Mesendoderm (in vitro differentiated cells): ENCODE measurements around the gene IL3.

Experiments used
- DNase-seq: peaks from one replicate; pipeline ENCODE4 v3.0.0; 2013
- H2AK5ac ChIP-seq: 2 replicates; pipeline ENCODE4 v1.6.1; 2013; ENCODE audit warnings: low read length, inconsistent platforms
- H2BK120ac ChIP-seq: 2 replicates; pipeline ENCODE4 v1.6.1; 2013; ENCODE audit warnings: low read depth, mild to moderate bottlenecking, low read length, moderate library complexity, mixed read lengths
- H2BK15ac ChIP-seq: replicated peaks from 2 replicates; pipeline ENCODE4 v1.6.1; 2013; ENCODE audit warnings: low read depth, mild to moderate bottlenecking, moderate library complexity
- H2BK5ac ChIP-seq: 2 replicates; pipeline ENCODE4 v1.6.1; 2013; ENCODE audit warnings: low read length, inconsistent platforms
- H3K18ac ChIP-seq: 2 replicates; pipeline ENCODE4 v1.6.1; 2013; ENCODE audit warnings: mild to moderate bottlenecking, low read length, mixed read lengths
- H3K23ac ChIP-seq: one replicate; pipeline ENCODE4 v1.6.1; 2013; ENCODE audit warnings: low read length
- H3K27ac ChIP-seq: 2 replicates; pipeline ENCODE4 v1.5.1; 2013; ENCODE audit warnings: low read depth, mild to moderate bottlenecking, inconsistent platforms, low read length, moderate library complexity
- H3K27me3 ChIP-seq: 2 replicates; pipeline ENCODE4 v1.6.1; 2013; ENCODE audit warnings: low read length, control low read depth, mild to moderate bottlenecking, inconsistent platforms; ENCODE audit not compliant: insufficient read depth, poor library complexity
- H3K36me3 ChIP-seq: 2 replicates; pipeline ENCODE4 v1.6.1; 2013; ENCODE audit warnings: low read length, inconsistent platforms; ENCODE audit not compliant: control insufficient read depth, insufficient read depth
- H3K4ac ChIP-seq: one replicate; pipeline ENCODE4 v1.6.1; 2013; ENCODE audit warnings: low read depth, mild to moderate bottlenecking, low read length, moderate library complexity
- H3K4me1 ChIP-seq: 2 replicates; pipeline ENCODE4 v1.6.1; 2013; ENCODE audit warnings: low read depth, low read length, inconsistent platforms; ENCODE audit not compliant: control insufficient read depth
- H3K4me2 ChIP-seq: 2 replicates; pipeline ENCODE4 v1.6.1; 2013; ENCODE audit warnings: low read length
- H3K4me3 ChIP-seq: 2 replicates; pipeline ENCODE4 v1.5.1; 2013; ENCODE audit warnings: mild to moderate bottlenecking, low read length
- H3K56ac ChIP-seq: one replicate; pipeline ENCODE4 v1.6.1; 2013; ENCODE audit warnings: low read length
- H3K79me1 ChIP-seq: 2 replicates; pipeline ENCODE4 v1.6.1; 2013; ENCODE audit warnings: low read length, inconsistent platforms
- H3K79me2 ChIP-seq: 2 replicates; pipeline ENCODE4 v1.6.1; 2013; ENCODE audit warnings: mild to moderate bottlenecking, low read length; ENCODE audit not compliant: control insufficient read depth, insufficient read depth
- H3K9ac ChIP-seq: 2 replicates; pipeline ENCODE4 v1.6.1; 2013; ENCODE audit warnings: low read length, inconsistent platforms
- H4K5ac ChIP-seq: one replicate; pipeline ENCODE4 v1.6.1; 2013; ENCODE audit warnings: low read length
- H4K8ac ChIP-seq: one replicate; pipeline ENCODE4 v1.6.1; 2013; ENCODE audit warnings: low read depth, mild to moderate bottlenecking, control low read depth, low read length, moderate library complexity
- WGBS: extraction: QIAGEN DNeasy Blood & Tissue Kit; methylation state at CpG from one replicate; pipeline ENCODE4 v1.1.7; 2013; ENCODE audit warnings: low lambda C conversion rate, missing lambda C conversion rate; ENCODE audit not compliant: insufficient coverage; ENCODE audit errors: extremely low coverage; 5-methylcytosine and 5-hydroxymethylcytosine counted together

IL3 gene

DNA sequence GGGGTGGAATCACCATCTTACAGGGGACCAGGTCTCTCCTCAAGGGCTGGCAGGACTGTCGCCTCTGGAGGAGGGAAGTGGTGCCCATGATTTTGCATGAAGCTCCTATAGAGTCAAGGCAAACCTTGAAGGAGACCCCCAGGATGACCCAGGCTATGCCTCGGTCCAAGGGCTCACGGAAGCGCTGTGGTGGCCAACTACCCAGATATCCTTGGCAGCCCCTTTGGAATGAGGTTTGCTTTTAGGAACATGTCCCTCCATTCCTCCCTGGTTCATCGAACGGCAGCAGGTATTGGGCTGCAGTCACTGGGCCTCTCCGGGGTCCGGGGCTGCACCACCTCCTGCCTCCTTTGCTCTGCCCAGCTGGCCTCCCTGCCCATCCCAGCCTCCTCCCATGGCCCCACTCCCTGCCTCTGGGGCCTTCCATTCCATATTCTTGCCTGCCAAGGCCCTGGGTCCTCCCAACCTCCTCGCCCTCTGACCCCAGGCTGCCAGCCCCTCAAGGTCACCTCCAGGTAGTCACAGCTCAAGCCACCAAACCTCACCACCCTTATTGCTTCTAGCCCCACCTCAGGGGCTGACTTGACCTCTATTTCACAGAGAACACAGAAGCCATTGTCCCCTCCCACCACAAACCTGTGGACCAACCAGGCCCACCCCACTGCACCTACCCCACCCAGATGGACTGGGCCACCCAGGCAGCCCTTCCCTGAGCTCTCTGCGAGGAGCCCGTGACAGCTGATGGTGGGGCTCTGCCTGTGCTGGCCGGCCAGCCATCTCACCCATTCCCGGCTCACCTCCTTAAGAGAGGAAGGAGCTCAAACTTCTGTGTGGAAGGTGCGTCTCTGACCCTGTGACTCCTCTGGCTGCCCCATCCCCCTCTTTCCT is 3.6 kb upstream of the IL3 start:
- no CpG with 5 or more reads among the region's 14 CpGs for WGBS
- H2AK5ac ChIP-seq = no peak overlapping the region
- no peak overlapping the region for H4K8ac ChIP-seq
- H3K4me2 ChIP-seq = no peak overlapping the region
- no peaks in the 10 kb centered on the region for H3K4me1 ChIP-seq
- H2BK5ac ChIP-seq = no peak overlapping the region
- no peak overlapping the region for H2BK120ac ChIP-seq
- H3K36me3 ChIP-seq = no peaks in the 10 kb centered on the region
- no peak overlapping the region for H3K23ac ChIP-seq
- H3K79me1 ChIP-seq = no peaks in the 10 kb centered on the region
- H4K5ac ChIP-seq = no peak overlapping the region
- H3K4ac ChIP-seq = no peak overlapping the region
- H3K4me3 ChIP-seq = no peak overlapping the region
- no peaks in the 10 kb centered on the region for H3K79me2 ChIP-seq
- H3K9ac ChIP-seq = no peak overlapping the region
- no peaks in the 10 kb centered on the region for H3K27me3 ChIP-seq
- H3K27ac ChIP-seq = no peak overlapping the region
- no peak overlapping the region for H3K18ac ChIP-seq
- no peak for DNase-seq
- no peak overlapping the region for H2BK15ac ChIP-seq
- no peak overlapping the region for H3K56ac ChIP-seq

DNA sequence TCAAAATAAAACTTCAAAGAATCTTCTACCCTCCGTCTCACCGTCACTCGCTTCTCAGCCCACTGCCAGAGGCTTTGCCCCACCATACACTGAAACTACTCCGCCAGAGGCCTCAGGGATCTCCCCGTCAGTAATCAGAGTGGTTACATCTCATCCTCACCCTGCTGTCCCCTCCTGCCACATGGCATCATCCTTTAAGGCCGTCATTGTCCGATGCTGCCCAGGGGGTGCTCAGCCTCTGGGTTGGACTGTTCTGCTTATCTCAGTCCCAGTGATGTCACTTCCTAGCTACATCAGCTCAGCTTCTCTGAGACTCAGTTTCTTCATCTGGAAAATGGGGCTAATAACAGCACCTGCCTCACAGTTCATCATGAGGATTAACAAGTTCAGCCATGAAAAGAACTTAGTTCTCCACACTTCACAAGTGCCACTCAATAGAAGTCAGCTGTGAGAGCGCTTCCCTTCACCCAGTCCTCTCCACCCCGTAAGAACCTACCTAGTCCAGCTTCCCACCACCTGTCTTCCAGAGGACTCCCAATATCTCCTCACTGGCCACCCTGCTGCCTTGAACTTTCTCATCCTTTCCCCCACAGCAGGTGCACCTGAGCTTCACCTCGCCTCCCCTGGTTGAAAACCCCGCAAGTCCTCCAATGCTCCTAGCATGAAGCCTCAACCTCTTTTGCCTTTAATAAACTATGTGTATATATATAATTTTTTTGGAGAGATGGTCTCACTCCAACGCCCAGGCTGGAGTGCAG is 2.8 kb upstream of the IL3 start:
- H3K56ac ChIP-seq = no peak overlapping the region
- H4K8ac ChIP-seq = no peak overlapping the region
- no peak overlapping the region for H2BK15ac ChIP-seq
- no peaks in the 10 kb centered on the region for H3K36me3 ChIP-seq
- WGBS = no CpG with 5 or more reads among the region's 12 CpGs
- H3K27me3 ChIP-seq = no peaks in the 10 kb centered on the region
- H2BK5ac ChIP-seq = no peak overlapping the region
- H3K79me2 ChIP-seq = no peaks in the 10 kb centered on the region
- no peak for DNase-seq
- H3K27ac ChIP-seq = no peak overlapping the region
- no peak overlapping the region for H3K4me3 ChIP-seq
- no peak overlapping the region for H2BK120ac ChIP-seq
- no peaks in the 10 kb centered on the region for H3K79me1 ChIP-seq
- no peak overlapping the region for H3K9ac ChIP-seq
- no peaks in the 10 kb centered on the region for H3K4me1 ChIP-seq
- no peak overlapping the region for H3K4ac ChIP-seq
- no peak overlapping the region for H3K18ac ChIP-seq
- H2AK5ac ChIP-seq = no peak overlapping the region
- H3K4me2 ChIP-seq = no peak overlapping the region
- H3K23ac ChIP-seq = no peak overlapping the region
- no peak overlapping the region for H4K5ac ChIP-seq

DNA sequence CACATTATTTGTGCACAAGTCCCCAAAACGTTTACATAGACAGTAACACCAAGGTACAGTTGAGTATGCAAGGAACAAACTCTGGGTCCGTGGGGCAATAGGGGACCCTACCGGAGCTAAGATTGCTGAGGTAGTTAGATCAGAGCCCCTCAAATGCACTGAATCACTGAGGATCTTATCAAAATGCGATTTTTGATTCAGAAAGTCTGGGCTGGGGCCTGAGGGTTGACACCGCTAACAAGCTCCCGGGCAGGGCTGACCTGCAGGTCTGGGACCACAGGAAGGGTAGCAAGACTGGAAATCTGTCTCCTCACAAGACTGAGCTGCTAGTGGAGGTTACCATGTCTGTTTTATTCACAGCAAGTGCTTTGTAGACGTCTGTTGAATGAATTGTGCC is 1.8 kb upstream of the IL3 start:
- H3K4ac ChIP-seq = no peak overlapping the region
- H3K23ac ChIP-seq = no peak overlapping the region
- H3K56ac ChIP-seq = no peak overlapping the region
- H3K9ac ChIP-seq = no peak overlapping the region
- no peaks in the 10 kb centered on the region for H3K36me3 ChIP-seq
- H3K27me3 ChIP-seq = no peaks in the 10 kb centered on the region
- H3K4me3 ChIP-seq = no peak overlapping the region
- WGBS = no CpG with 5 or more reads among the region's 7 CpGs
- H3K4me2 ChIP-seq = no peak overlapping the region
- no peak overlapping the region for H2BK5ac ChIP-seq
- no peak overlapping the region for H4K5ac ChIP-seq
- no peak for DNase-seq
- no peaks in the 10 kb centered on the region for H3K4me1 ChIP-seq
- no peak overlapping the region for H3K27ac ChIP-seq
- no peak overlapping the region for H2BK120ac ChIP-seq
- H2BK15ac ChIP-seq = no peak overlapping the region
- H3K18ac ChIP-seq = no peak overlapping the region
- H2AK5ac ChIP-seq = no peak overlapping the region
- H3K79me1 ChIP-seq = no peaks in the 10 kb centered on the region
- H3K79me2 ChIP-seq = no peaks in the 10 kb centered on the region
- H4K8ac ChIP-seq = no peak overlapping the region

DNA sequence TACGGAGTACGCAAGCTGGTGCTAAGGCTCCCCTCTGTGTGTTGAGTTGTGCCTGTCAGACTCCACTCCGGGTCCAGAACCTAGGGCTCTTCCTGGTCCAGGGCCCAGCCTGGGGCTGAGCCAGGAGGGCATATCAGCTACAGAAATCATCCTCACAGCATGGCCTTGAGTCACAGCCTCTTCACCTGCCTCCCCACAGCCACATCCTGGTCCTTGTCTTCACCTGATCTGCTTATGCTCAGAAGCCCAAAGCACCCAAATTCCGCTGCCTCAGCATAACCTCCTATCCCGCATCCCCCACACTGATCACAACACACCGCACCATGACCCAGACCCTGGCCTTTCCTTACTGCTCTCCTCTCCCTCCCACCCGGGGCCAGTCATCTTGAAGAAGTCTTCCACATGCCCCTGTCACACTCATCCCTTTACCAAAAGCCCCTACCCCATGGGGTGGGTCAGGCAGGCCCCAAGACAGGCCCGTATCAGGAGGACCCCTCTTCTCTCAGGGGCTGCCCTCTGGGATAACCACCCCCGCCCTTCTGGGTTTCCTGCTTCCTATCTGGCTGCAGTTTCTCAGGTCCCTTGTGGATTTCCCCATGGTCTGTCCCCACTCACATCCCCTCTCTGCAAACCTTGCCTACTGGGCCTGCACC is 1.3 kb upstream of the IL3 start:
- H4K5ac ChIP-seq = no peak overlapping the region
- H4K8ac ChIP-seq = no peak overlapping the region
- no CpG with 5 or more reads among the region's 9 CpGs for WGBS
- no peak overlapping the region for H3K9ac ChIP-seq
- H3K18ac ChIP-seq = no peak overlapping the region
- H2AK5ac ChIP-seq = no peak overlapping the region
- H3K4me1 ChIP-seq = no peaks in the 10 kb centered on the region
- no peak overlapping the region for H3K23ac ChIP-seq
- H3K27me3 ChIP-seq = no peaks in the 10 kb centered on the region
- no peak overlapping the region for H3K4me2 ChIP-seq
- no peak overlapping the region for H2BK120ac ChIP-seq
- no peak overlapping the region for H3K27ac ChIP-seq
- H3K79me1 ChIP-seq = no peaks in the 10 kb centered on the region
- no peaks in the 10 kb centered on the region for H3K36me3 ChIP-seq
- no peak overlapping the region for H2BK5ac ChIP-seq
- no peak overlapping the region for H3K4ac ChIP-seq
- DNase-seq = no peak
- H3K56ac ChIP-seq = no peak overlapping the region
- H3K79me2 ChIP-seq = no peaks in the 10 kb centered on the region
- H3K4me3 ChIP-seq = no peak overlapping the region
- H2BK15ac ChIP-seq = no peak overlapping the region

DNA sequence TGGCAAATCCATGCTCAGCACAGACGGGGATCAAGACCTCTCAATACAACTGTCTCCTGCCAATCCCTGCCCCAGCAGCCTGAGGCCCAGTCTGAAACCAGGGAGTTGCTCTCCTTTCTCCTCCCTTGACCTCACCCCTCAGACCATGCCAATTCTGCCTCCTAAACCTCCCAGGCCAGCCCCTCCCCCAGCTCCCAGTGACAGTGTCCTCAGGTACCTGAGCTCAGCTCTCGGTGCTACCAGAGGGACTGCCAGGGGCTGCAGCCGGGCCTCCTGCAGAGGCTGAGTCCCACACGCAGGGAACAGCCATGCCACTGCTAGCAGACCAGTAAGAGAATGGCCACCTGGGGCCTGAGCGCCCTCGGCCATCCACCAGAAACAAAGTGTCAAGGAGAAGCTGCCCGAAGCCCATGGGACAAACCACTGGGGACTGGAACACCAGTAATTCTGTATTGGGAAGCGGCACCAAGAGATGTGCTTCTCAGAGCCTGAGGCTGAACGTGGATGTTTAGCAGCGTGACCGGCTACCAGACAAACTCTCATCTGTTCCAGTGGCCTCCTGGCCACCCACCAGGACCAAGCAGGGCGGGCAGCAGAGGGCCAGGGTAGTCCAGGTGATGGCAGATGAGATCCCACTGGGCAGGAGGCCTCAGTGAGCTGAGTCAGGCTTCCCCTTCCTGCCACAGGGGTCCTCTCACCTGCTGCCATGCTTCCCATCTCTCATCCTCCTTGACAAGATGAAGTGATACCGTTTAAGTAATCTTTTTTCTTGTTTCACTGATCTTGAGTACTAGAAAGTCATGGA is 557 bp upstream of the IL3 start:
- no peak overlapping the region for H3K18ac ChIP-seq
- H3K4me3 ChIP-seq = no peak overlapping the region
- H2BK15ac ChIP-seq = no peak overlapping the region
- no peak overlapping the region for H3K4ac ChIP-seq
- no peak overlapping the region for H4K8ac ChIP-seq
- no peak overlapping the region for H3K27ac ChIP-seq
- no CpG with 5 or more reads among the region's 13 CpGs for WGBS
- H4K5ac ChIP-seq = no peak overlapping the region
- no peaks in the 10 kb centered on the region for H3K36me3 ChIP-seq
- H2AK5ac ChIP-seq = no peak overlapping the region
- H3K56ac ChIP-seq = no peak overlapping the region
- no peak overlapping the region for H3K23ac ChIP-seq
- no peak overlapping the region for H3K4me2 ChIP-seq
- no peak overlapping the region for H2BK5ac ChIP-seq
- H3K79me2 ChIP-seq = no peaks in the 10 kb centered on the region
- H3K79me1 ChIP-seq = no peaks in the 10 kb centered on the region
- H2BK120ac ChIP-seq = no peak overlapping the region
- H3K4me1 ChIP-seq = no peaks in the 10 kb centered on the region
- no peaks in the 10 kb centered on the region for H3K27me3 ChIP-seq
- no peak overlapping the region for H3K9ac ChIP-seq
- no peak for DNase-seq
